Muscle of leg (tissue), 16 donors: ENCODE results near the gene UCN3. TPM values are rescaled to one million over a fixed set of nuclear protein-coding genes. Genes with fewer than 3 reads are reported as not detected.
A peak's percentile ranks its signal among the peaks of the same experiment; 100 is the strongest.

ENCODE experiments used
- DNase-seq: peaks from one replicate; pipeline ENCODE4 v3.0.0; 2013
- H3K27ac ChIP-seq: one replicate; pipeline ENCODE4 v1.5.1; 2013; ENCODE audit warnings: mild to moderate bottlenecking, low read length, control low read depth
- H3K27me3 ChIP-seq: one replicate; pipeline ENCODE4 v1.6.1; 2013; ENCODE audit warnings: low read length; ENCODE audit not compliant: control insufficient read depth, insufficient read depth
- H3K36me3 ChIP-seq: one replicate; pipeline ENCODE4 v1.6.1; 2013; ENCODE audit warnings: low read length; ENCODE audit not compliant: control insufficient read depth, insufficient read depth
- H3K4me1 ChIP-seq: one replicate; pipeline ENCODE4 v1.6.1; 2013; ENCODE audit warnings: low read length; ENCODE audit not compliant: control insufficient read depth, insufficient read depth
- H3K4me3 ChIP-seq: one replicate; pipeline ENCODE4 v1.5.1; 2013; ENCODE audit warnings: low read length, control low read depth
- H3K9me3 ChIP-seq: replicated peaks from 2 replicates; pipeline ENCODE4 v1.6.1; 2013; ENCODE audit warnings: low read depth, low read length; ENCODE audit not compliant: control insufficient read depth
- WGBS: methylation state at CpG from one replicate; pipeline ENCODE4 v1.1.5; 2013; ENCODE audit warnings: missing lambda C conversion rate; ENCODE audit not compliant: insufficient coverage; 5-methylcytosine and 5-hydroxymethylcytosine counted together
- long read RNA-seq, 11 donors: transcript quantifications; one replicate each; lab custom pipeline, GENCODE V29; 2026
- polyA plus RNA-seq, 8 donors: library from polyadenylated mRNA; unstranded; fragments of 120-200 nt; gene quantifications; one replicate each; pipeline versions ENCODE4 v1.2.1 to v1.2.3, GENCODE V29; 2013; ENCODE audit warnings: inconsistent platforms in 1 of 8, low replicate concordance in 1 of 8; ENCODE audit not compliant: insufficient read length in 8 of 8, insufficient read depth in 1 of 8
- total RNA-seq: library from RNA; stranded (reverse); fragments of 120-200 nt; gene quantifications from one replicate; pipeline ENCODE4 v1.2.4, GENCODE V29; 2013

UCN3 gene, protein sequence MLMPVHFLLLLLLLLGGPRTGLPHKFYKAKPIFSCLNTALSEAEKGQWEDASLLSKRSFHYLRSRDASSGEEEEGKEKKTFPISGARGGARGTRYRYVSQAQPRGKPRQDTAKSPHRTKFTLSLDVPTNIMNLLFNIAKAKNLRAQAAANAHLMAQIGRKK
- total RNA-seq, result not detected
- polyA plus RNA-seq, result under 1 TPM in 2 of 8 donors, not detected in 6; 0.12 to 0.27 TPM
- long read RNA-seq, donor 1, result 0 reads
- long read RNA-seq, donor 2, result 0 reads
- long read RNA-seq, donor 3, result 0 reads
- long read RNA-seq, donor 4, result 0 reads
- long read RNA-seq, donor 5, result 0 reads
- long read RNA-seq, donor 6, result 0 reads
- long read RNA-seq, donor 7, result 0 reads
- long read RNA-seq, donor 8, result 0 reads
- long read RNA-seq, donor 9, result 0 reads
- long read RNA-seq, donor 10, result 0 reads
- long read RNA-seq, donor 11, result 0 reads

DNA sequence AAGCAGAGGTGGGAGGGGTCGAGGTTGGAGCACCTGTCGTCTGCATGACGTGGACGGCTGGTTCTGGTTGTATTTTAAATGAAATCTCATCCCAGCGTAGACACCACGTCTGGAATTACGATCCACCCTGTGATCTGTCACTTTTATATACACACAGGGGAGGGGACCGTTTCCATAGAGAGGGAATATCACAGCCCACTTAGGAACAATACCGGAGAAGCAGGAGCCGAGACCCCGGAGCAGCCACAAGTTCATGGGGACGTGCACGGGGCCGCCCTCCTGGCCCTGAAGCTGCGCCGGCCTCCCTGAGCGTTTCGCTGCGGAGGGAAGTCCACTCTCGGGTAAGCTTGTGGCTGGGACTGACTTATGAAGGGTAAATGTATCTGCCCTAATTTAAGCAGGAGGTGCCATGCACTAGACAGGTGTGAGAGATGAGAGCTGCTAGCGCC is at the start of gene UCN3:
TSS of gene UCN3 (plus strand) at position 77 of the 449 bp plus-strand sequence. CDS start 8,755 bp downstream, outside the sequence.
- no peak within 1 kb of the TSS for H3K27ac ChIP-seq
- H3K27me3 ChIP-seq, result peaks cover 12% of the 10 kb centered on the region
- H3K36me3 ChIP-seq, result no peaks in the 10 kb centered on the region
- H3K9me3 ChIP-seq, result no peaks in the 10 kb centered on the region
- 54% methylated on average over 12 of the region's 21 CpGs for WGBS
- peaks cover 10% of the 10 kb centered on the region for H3K4me1 ChIP-seq
- DNase-seq, result no peak
- H3K4me3 ChIP-seq, result no peak within 1 kb of the TSS

DNA sequence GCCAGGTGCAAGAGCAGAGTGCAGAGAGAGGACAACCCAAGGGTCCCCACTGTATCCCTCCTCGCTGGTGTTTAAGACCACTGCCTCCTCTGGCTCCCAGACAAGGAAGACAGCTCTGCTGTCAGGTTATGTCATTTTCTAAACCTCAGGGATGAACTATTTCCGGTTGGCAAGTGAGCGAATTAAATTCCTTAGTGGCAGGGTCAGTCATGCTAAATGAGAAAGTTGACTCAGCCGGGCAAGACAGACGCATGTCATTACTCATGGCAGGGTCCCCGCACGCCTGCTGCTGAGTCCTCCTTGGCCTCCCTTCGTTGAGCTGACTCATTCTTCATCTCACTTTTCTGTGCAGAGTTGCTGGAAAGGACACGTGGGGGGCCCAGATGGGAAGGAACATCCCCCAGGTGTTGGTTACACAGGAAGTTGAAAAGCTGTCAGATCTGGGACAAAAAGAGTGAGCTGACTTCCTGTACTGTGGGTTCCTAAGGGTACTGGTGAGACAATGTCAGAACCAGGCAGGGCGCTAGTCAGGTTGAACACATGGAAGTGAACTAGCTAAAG is 47.1 kb upstream of the UCN3 start:
- no peaks in the 10 kb centered on the region for H3K27me3 ChIP-seq
- H3K36me3 ChIP-seq, result no peaks in the 10 kb centered on the region
- peak; percentile 16 for DNase-seq
- H3K4me3 ChIP-seq, result no peak overlapping the region
- WGBS, result 51% methylated on average over 9 of the region's 10 CpGs
- no peaks in the 10 kb centered on the region for H3K4me1 ChIP-seq
- no peaks in the 10 kb centered on the region for H3K9me3 ChIP-seq
- no peak overlapping the region for H3K27ac ChIP-seq

DNA sequence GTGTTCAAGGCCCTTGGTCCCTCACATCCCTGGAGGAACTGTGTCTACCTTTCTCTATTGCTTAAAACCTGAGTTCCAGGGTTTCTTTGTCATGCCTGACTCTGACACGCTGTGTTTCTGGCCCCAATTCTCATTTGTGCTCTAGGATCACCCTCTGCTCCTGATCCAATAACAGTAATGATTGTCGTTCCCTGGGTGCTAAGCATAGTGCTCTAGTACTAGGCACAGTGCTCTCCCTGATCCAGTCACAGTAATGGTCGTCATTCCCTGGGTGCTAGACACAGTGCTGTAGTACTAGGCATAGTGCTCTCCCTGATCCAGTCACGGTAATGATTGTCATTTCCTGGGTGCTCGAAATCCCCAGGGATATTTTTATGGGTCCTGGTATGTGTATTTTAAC is 46.6 kb upstream of the UCN3 start:
- H3K36me3 ChIP-seq, result no peaks in the 10 kb centered on the region
- no peak overlapping the region for H3K27ac ChIP-seq
- WGBS, result 83% methylated on average over 3 of the region's 5 CpGs
- DNase-seq, result no peak
- no peaks in the 10 kb centered on the region for H3K4me1 ChIP-seq
- no peaks in the 10 kb centered on the region for H3K9me3 ChIP-seq
- no peak overlapping the region for H3K4me3 ChIP-seq
- H3K27me3 ChIP-seq, result peaks cover 2% of the 10 kb centered on the region

DNA sequence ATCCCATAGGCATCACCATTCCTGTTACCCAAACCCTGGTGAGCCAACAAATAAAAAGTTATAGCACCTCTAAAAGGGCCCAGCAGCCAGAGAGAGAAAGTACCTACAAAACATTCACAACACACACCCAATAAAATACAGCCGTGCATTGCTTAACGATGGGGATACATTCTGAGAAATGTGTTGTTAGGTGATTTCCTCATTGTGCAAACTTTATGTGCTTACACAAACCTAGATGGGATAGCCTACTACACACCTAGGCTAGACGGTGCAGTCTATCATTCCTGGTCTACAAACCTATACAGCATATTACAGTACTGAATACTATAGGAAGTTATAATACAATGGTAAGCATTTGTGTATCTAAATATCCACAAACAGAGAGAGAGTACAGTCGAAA is 44.9 kb upstream of the UCN3 start:
- peaks cover 5% of the 10 kb centered on the region for H3K27me3 ChIP-seq
- H3K9me3 ChIP-seq, result no peaks in the 10 kb centered on the region
- WGBS, result no CpG with 5 or more reads among the region's 4 CpGs
- H3K4me1 ChIP-seq, result no peaks in the 10 kb centered on the region
- H3K27ac ChIP-seq, result no peak overlapping the region
- no peaks in the 10 kb centered on the region for H3K36me3 ChIP-seq
- H3K4me3 ChIP-seq, result no peak overlapping the region
- DNase-seq, result no peak

DNA sequence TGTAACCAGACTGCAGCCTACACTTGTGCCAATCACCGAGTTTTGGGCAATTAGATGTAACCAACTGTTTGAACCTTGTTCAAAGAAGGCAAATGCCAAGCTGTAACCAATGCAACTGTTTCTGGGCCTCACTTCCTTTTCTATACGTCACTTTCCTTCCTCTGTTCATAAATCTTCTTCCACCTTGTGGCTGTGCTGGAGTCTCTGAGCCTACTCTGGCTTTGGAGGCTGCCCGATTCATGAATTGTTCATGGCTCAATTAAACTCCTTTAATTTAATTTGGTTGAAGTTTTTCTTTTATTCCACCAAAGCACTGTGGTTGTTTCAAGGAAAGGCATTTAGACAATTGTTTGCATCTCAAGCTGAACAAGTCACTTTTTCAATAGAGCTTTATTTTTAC is 43.5 kb upstream of the UCN3 start:
- no peaks in the 10 kb centered on the region for H3K4me1 ChIP-seq
- peaks cover 5% of the 10 kb centered on the region for H3K27me3 ChIP-seq
- H3K36me3 ChIP-seq, result no peaks in the 10 kb centered on the region
- H3K4me3 ChIP-seq, result no peak overlapping the region
- no peaks in the 10 kb centered on the region for H3K9me3 ChIP-seq
- WGBS, result 62% methylated on average over 2 of the region's 3 CpGs
- DNase-seq, result no peak
- no peak overlapping the region for H3K27ac ChIP-seq

DNA sequence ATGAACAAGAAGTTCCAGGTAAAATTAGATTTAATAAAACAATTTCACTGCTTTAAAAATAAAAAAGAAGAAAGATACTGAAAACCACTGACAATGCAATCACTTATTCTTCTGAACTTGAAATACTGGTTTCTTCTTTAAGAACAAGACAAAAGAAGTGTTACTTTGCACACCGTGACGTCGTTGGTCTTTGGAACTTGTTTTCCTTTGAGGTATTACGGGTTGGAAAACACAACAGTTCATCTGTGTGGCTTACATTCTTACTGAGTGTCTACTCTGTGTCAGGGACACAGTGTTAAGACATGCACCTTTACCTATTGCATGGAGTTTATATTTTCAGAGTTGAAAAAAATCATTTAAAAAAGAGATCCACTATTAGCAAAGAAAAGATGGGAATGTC is 41.3 kb upstream of the UCN3 start:
- WGBS, result no CpG with 5 or more reads among the region's 4 CpGs
- DNase-seq, result no peak
- no peak overlapping the region for H3K4me3 ChIP-seq
- no peaks in the 10 kb centered on the region for H3K36me3 ChIP-seq
- H3K4me1 ChIP-seq, result no peaks in the 10 kb centered on the region
- no peak overlapping the region for H3K27ac ChIP-seq
- H3K27me3 ChIP-seq, result peaks cover 5% of the 10 kb centered on the region
- no peaks in the 10 kb centered on the region for H3K9me3 ChIP-seq

DNA sequence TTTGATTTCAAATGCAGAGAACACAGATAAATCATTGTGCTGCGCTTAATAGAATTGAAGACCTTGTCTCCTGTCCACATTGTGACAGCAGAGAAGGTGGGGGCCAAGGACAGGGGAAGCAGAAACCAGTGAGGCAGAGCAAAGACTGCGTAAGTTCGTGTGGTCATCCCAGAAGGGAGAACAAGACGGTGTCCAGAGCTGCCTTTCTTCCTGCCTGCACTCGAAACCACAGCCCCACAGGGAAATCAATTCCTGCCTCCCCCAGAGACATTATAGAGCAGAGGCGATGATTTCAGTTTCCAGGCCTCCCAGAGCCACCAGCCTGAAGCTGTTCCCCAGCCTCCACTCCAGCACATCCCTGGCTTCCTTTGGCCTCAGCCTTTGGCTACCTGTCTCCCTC is 39.7 kb upstream of the UCN3 start:
- peaks cover 5% of the 10 kb centered on the region for H3K27me3 ChIP-seq
- no peaks in the 10 kb centered on the region for H3K36me3 ChIP-seq
- 44% methylated on average over 5 of the region's 6 CpGs for WGBS
- no peaks in the 10 kb centered on the region for H3K4me1 ChIP-seq
- no peaks in the 10 kb centered on the region for H3K9me3 ChIP-seq
- no peak overlapping the region for H3K27ac ChIP-seq
- no peak overlapping the region for H3K4me3 ChIP-seq
- DNase-seq, result no peak

DNA sequence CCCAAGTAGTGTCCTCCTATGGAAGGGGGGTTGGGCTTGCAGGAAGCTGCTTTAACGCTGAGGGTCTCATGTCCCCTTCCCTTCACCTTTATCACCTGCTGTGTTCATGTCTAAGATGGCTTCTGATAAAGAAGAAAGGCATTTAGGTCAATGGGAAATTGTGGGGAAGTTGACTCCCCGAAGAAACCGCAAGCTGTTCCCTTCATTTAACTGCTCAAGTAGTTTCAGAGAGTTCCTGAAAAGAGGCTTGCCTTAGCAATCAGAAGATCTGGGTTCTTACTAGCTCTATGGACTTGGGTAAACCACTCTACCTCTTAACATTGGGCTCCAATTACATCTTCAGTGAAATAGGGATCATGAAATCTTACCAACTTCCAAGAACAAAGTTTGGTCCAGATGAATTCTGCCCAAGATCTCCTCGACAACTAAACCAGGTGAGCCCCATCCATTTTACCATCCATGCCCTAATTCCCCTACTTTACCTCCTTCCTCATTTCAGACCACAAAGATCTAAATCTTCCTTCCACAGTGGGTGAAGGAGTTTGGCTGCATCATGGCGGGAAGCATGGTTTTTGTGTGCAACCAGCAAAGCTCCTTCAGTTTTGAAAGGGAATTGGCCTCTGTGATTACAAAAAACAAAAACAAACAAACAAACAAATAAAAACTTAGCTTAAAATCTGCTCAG is 30.4 kb upstream of the UCN3 start:
- WGBS, result 53% methylated on average over 2 of the region's 5 CpGs
- H3K27ac ChIP-seq, result no peak overlapping the region
- no peak overlapping the region for H3K4me3 ChIP-seq
- H3K27me3 ChIP-seq, result no peaks in the 10 kb centered on the region
- H3K36me3 ChIP-seq, result no peaks in the 10 kb centered on the region
- H3K9me3 ChIP-seq, result no peaks in the 10 kb centered on the region
- no peaks in the 10 kb centered on the region for H3K4me1 ChIP-seq
- DNase-seq, result no peak

DNA sequence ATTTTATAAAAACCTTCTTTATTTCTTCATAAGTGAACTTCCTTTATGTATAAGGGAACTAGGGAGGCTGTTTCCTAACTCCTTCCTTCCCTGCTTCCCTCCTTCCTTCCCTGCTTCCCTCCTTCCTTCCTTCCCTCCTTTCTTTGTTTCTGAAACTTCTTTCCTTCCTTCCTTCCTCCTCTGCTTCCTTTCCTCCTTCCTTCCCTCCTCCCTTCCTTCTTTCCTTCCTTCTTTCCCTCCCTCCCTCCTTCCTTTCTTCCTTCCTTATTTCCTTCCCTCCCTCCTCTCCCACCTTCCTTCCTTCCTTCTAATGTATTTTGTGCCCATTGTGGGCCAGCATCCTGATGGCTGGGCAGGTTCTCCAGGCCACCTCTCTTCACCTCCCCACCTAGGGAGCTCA is 26.8 kb upstream of the UCN3 start:
- no peaks in the 10 kb centered on the region for H3K27me3 ChIP-seq
- no peaks in the 10 kb centered on the region for H3K4me1 ChIP-seq
- H3K36me3 ChIP-seq, result no peaks in the 10 kb centered on the region
- DNase-seq, result no peak
- no peak overlapping the region for H3K4me3 ChIP-seq
- no peaks in the 10 kb centered on the region for H3K9me3 ChIP-seq
- H3K27ac ChIP-seq, result no peak overlapping the region

DNA sequence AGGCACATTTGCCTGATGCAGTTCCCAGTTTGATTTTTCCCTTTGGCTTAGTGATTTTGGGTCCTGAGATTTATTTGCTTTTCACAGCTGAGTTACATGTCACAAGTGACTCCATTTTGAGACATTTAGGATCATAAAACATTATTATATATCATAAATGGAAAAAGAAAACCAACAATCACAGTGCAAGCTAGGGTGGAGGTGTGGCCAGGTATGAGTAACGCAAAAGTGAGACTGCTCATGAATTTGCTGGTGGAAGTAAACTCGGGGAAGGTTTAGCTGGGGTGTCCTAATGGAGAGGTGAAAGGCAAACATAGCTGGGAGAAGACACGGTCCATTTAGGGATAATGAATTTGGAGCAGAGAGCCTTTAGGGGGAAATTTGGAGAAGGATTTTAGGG is 21.7 kb upstream of the UCN3 start:
- 75% methylated on average over 3 of the region's 3 CpGs for WGBS
- Histone ChIP-seq H3K36me3 (no peaks in the 10 kb centered on the region), H3K9me3 (no peaks in the 10 kb centered on the region), H3K4me3 (no peak overlapping the region), H3K27ac (no peak overlapping the region), H3K4me1 (no peaks in the 10 kb centered on the region), H3K27me3 (no peaks in the 10 kb centered on the region)
- no peak for DNase-seq
